Endodermal cell (in vitro differentiated cells): ENCODE measurements around the gene SOX10. TPM values are rescaled to one million over a fixed set of nuclear protein-coding genes. Genes with fewer than 3 reads are reported as not detected.

Experiments
- DNase-seq: peaks from one replicate; pipeline ENCODE4 v3.0.0-alpha.2; 2017
- H3K27ac ChIP-seq: 2 replicates; pipeline ENCODE4 v1.5.1; 2013; ENCODE audit warnings: mild to moderate bottlenecking, low read depth, low read length, moderate library complexity
- H3K27me3 ChIP-seq: 2 replicates; pipeline ENCODE4 v1.6.1; 2013; ENCODE audit warnings: mild to moderate bottlenecking, low read length, moderate library complexity; ENCODE audit not compliant: insufficient read depth, control insufficient read depth, poor library complexity, severe bottlenecking
- H3K36me3 ChIP-seq: 2 replicates; pipeline ENCODE4 v1.7.0; 2013; ENCODE audit warnings: mild to moderate bottlenecking, low read length, moderate library complexity; ENCODE audit not compliant: control insufficient read depth, insufficient read depth
- H3K4me1 ChIP-seq: one replicate; pipeline ENCODE4 v1.7.0; 2013; ENCODE audit warnings: low read length; ENCODE audit not compliant: control insufficient read depth, insufficient read depth
- H3K4me3 ChIP-seq: 2 replicates; pipeline ENCODE4 v1.5.1; 2013; ENCODE audit warnings: mild to moderate bottlenecking, low read length, moderate library complexity
- H3K9ac ChIP-seq: 2 replicates; pipeline ENCODE4 v1.6.1; 2013; ENCODE audit warnings: mild to moderate bottlenecking, low read length, moderate library complexity; ENCODE audit not compliant: poor library complexity, severe bottlenecking; ENCODE audit errors: extremely low read depth
- H3K9me3 ChIP-seq: 2 replicates; pipeline ENCODE4 v1.6.1; 2013; ENCODE audit warnings: mild to moderate bottlenecking, low read length, moderate library complexity; ENCODE audit not compliant: control insufficient read depth
- H3K27ac Mint-ChIP-seq: 2 replicates; pipeline ENCODE4 v1.8.0; 2020; ENCODE audit warnings: mixed read lengths
- H3K27me3 Mint-ChIP-seq: 2 replicates; pipeline ENCODE4 v1.8.0; 2021; ENCODE audit warnings: mild to moderate bottlenecking, mixed read lengths; ENCODE audit not compliant: insufficient read depth
- H3K36me3 Mint-ChIP-seq: 2 replicates; pipeline ENCODE4 v1.8.0; 2020; ENCODE audit warnings: low read depth, mixed read lengths
- H3K4me1 Mint-ChIP-seq: 2 replicates; pipeline ENCODE4 v1.8.0; 2020; ENCODE audit warnings: mixed read lengths
- H3K4me3 Mint-ChIP-seq: 2 replicates; pipeline ENCODE4 v1.8.0; 2020; ENCODE audit warnings: mild to moderate bottlenecking, moderate library complexity, mixed read lengths
- H3K9me3 Mint-ChIP-seq: 2 replicates; pipeline ENCODE4 v1.8.0; 2020; ENCODE audit warnings: mild to moderate bottlenecking, mixed read lengths
- CTCF ChIP-seq: fragments of 200-600 bp; sonication (generic); conservative IDR thresholded peaks from 2 replicates; pipeline ENCODE4 v1.5.0; 2021; ENCODE audit warnings: antibody characterized with exemption, mild to moderate bottlenecking
- WGBS, 2 experiments: methylation state at CpG; one replicate each; pipeline versions ENCODE4 v1.1.5 to v1.1.7; 2013; ENCODE audit warnings: missing lambda C conversion rate in 2 of 2, mixed read lengths in 1 of 2; ENCODE audit not compliant: insufficient coverage in 1 of 2, insufficient read length in 1 of 2; 5-methylcytosine and 5-hydroxymethylcytosine counted together
- total RNA-seq, 2 donors: library from RNA; stranded (reverse); fragmentation: NEBNext Ultra II Directional in 1 of 2; extraction: Animal tissue kit (Norgen Biotek cat#: 25700) in 1 of 2; gene quantifications; 2 replicates in 1 of 2; 3 replicates in 1 of 2; pipeline ENCODE4 v1.2.1, GENCODE V29; 2021

Gene SOX10
- total RNA-seq, 2 donors from 2014 or later = 11.2 to 13.4 TPM

DNA sequence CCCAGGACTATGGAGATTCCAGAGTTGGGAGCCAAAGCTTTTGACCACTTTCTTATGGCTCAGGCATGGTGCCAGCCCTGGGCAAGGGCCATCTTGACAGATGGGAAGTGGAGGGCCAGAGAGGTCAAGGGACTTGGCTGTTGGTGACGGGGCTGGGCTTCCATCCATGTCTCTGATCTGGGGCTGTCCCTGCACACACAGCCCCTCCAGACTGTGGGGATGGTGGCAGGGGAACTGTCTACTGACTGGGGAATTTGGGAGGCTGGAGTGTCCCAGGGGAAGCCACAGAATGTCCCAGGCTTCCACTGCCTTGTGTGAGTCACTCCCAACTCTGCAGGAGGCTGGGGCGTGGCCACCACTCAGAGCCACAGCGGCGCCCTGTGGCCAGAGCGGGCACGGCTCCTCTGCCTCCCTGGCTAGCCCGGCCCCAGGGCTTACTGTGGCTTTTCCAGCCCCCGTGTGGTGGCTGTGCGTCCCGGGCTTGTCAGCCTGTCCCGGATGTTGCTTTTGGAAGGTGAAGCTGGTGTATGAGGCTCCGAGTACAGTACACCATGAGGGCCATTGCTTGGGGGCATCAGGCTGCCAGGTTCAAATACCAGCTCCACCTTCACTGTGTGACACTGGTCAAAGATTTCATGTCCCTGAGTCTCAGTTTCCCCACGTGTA is 50.5 kb downstream of the SOX10 start:
- H3K4me3 Mint-ChIP-seq = no peak overlapping the region
- H3K9me3 Mint-ChIP-seq = no peaks in the 10 kb centered on the region
- H3K9ac ChIP-seq = no peak overlapping the region
- no peak overlapping the region for H3K27ac ChIP-seq
- peak; percentile 98 for TF ChIP-seq CTCF
- peak; percentile 99 for DNase-seq
- H3K4me1 ChIP-seq = no peaks in the 10 kb centered on the region
- H3K27ac Mint-ChIP-seq = peak overlapping the region; percentile 74
- peaks cover 24% of the 10 kb centered on the region for H3K27me3 Mint-ChIP-seq
- WGBS, 2 experiments = 5 to 25% methylated on average over 8 to 13 of the region's 13 CpGs
- peaks cover 30% of the 10 kb centered on the region for H3K36me3 ChIP-seq
- peaks cover 5% of the 10 kb centered on the region for H3K4me1 Mint-ChIP-seq
- no peaks in the 10 kb centered on the region for H3K9me3 ChIP-seq
- peaks cover 46% of the 10 kb centered on the region for H3K36me3 Mint-ChIP-seq
- H3K4me3 ChIP-seq = no peak overlapping the region
- peaks cover 42% of the 10 kb centered on the region for H3K27me3 ChIP-seq

DNA sequence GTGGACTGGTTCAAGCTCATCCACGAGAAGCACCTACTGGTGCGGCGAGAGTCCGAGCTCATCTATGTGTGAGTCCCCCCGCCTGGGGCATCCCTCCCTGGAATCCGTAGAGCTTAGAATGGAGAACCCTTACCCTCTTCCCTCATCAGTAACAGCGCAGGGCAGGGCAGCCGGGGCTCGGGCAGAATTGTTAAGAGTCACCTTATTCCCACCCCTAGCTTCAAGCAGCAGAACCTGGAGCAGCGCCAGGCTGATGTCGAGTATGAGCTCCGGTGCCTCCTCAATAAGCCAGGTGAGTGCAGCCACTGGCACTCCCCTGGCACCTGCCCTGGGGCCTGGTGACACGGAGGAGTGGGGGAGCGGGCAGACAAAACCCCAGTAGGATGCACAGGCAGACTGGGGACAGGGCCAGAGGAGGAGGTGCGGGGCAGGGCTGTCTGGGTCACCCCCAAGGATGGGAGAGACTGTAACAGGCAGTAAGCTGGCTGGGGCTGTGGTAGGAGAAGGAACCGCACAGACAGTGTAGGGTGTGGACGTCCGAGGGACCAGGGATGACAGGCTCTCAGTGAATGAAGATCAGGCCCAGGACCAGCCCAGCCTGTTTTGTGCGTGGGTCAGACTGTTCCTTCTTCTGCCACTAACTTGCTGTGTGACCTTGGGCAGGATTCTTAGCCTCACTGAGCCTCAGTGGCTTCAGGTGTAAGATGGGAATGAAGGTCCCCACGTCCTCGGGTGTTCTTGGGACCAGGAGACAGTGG is 51.4 kb downstream of the SOX10 start:
- 93 to 99% methylated on average over 17 to 21 of the region's 21 CpGs for WGBS, 2 experiments
- Mint-ChIP-seq H3K27me3 (peaks cover 30% of the 10 kb centered on the region), H3K4me1 (peaks cover 5% of the 10 kb centered on the region), H3K36me3 (peaks cover 51% of the 10 kb centered on the region), H3K9me3 (no peaks in the 10 kb centered on the region), H3K4me3 (no peak overlapping the region), H3K27ac (peak overlapping the region; percentile 74)
- no peak overlapping the region for H3K9ac ChIP-seq
- H3K9me3 ChIP-seq = no peaks in the 10 kb centered on the region
- no peak overlapping the region for H3K27ac ChIP-seq
- TF ChIP-seq CTCF = no peak
- H3K27me3 ChIP-seq = peaks cover 47% of the 10 kb centered on the region
- H3K36me3 ChIP-seq = peaks cover 29% of the 10 kb centered on the region
- no peak for DNase-seq
- H3K4me3 ChIP-seq = no peak overlapping the region
- no peaks in the 10 kb centered on the region for H3K4me1 ChIP-seq

DNA sequence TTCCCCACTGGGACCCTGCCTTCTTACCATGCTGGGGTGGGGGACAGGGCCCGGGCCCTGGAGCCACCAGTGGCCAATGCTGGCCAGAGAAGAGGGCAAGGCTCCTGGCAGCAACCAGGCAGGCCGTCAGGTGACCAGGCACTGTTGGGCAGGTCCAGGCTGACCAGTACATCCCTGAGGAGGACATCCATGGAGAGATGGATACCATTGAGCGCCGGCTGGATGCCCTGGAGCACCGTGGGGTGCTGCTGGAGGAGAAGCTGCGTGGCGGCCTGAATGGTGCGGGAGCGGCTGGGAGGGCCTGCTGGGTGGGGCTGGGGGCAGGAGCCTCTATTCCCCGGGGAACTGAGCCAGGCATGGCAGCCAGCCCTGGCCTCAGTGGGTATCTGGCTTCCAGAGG is 52.0 kb downstream of the SOX10 start:
- Mint-ChIP-seq H3K27me3 (peaks cover 30% of the 10 kb centered on the region), H3K36me3 (peaks cover 48% of the 10 kb centered on the region), H3K27ac (no peak overlapping the region), H3K4me3 (no peak overlapping the region), H3K9me3 (no peaks in the 10 kb centered on the region), H3K4me1 (peaks cover 5% of the 10 kb centered on the region)
- no peaks in the 10 kb centered on the region for H3K4me1 ChIP-seq
- no peak overlapping the region for H3K27ac ChIP-seq
- peaks cover 24% of the 10 kb centered on the region for H3K36me3 ChIP-seq
- no peak for TF ChIP-seq CTCF
- H3K9me3 ChIP-seq = no peaks in the 10 kb centered on the region
- H3K27me3 ChIP-seq = peaks cover 47% of the 10 kb centered on the region
- no peak for DNase-seq
- no peak overlapping the region for H3K4me3 ChIP-seq
- H3K9ac ChIP-seq = no peak overlapping the region
- WGBS, 2 experiments = 92 to 93% methylated on average over 10 of the region's 10 CpGs
